K562 (cell line): ENCODE results near the gene IFRD1. TPM values are rescaled to one million over a fixed set of nuclear protein-coding genes. Genes with fewer than 3 reads are reported as not detected.

Source experiments
- ADNP ChIP-seq: fragments of 200-800 bp; sonication (Bioruptor generic); IDR thresholded peaks from 2 replicates; pipeline ENCODE4 v1.6.1; 2016; ENCODE audit warnings: missing genetic modification characterization, missing compliant biosample characterization
- KAT8 ChIP-seq: fragments of 450-650 bp; IDR thresholded peaks from 2 replicates; pipeline ENCODE4 v1.6.1; 2016; ENCODE audit warnings: low read depth, mild to moderate bottlenecking
- SRSF1 ChIP-seq: fragments of 200-400 bp; formaldehyde crosslinking; IDR thresholded peaks from 2 replicates; pipeline ENCODE4 v1.6.1; 2017; ENCODE audit warnings: mild to moderate bottlenecking, low read depth, low read length, moderate library complexity
- ZBTB40 ChIP-seq, 2 experiments: fragments of 450-650 bp in 1 of 2; sonication (generic) in 1 of 2; formaldehyde crosslinking in 1 of 2; IDR thresholded peaks; 2 replicates each; pipeline versions ENCODE4 v1.7.1 to v1.9.0; 2016 to 2022; ENCODE audit warnings: inconsistent platforms in 1 of 2, mild to moderate bottlenecking in 1 of 2, missing genetic modification reagents in 1 of 2
- ZNF174 ChIP-seq: fragments of 250-450 bp; sonication (Bioruptor Pico); IDR thresholded peaks from 2 replicates; pipeline ENCODE4 v1.4.0; 2020; ENCODE audit warnings: mild to moderate bottlenecking
- ZNF384 ChIP-seq: IDR thresholded peaks from 2 replicates; pipeline ENCODE4 v1.6.1; 2012; ENCODE audit warnings: low read depth, low read length, improper control_type of control experiment
- ZNF41 ChIP-seq: fragments of 250-450 bp; sonication (Bioruptor Pico); conservative IDR thresholded peaks from 2 replicates; pipeline ENCODE4 v1.4.0; 2020; ENCODE audit warnings: mild to moderate bottlenecking
- ZNF586 ChIP-seq: fragments of 450-650 bp; formaldehyde crosslinking; conservative IDR thresholded peaks from 2 replicates; pipeline ENCODE4 v1.4.0; 2020; ENCODE audit warnings: mild to moderate bottlenecking, moderate library complexity
- ZNF77 ChIP-seq: fragments of 250-450 bp; sonication (Bioruptor Pico); IDR thresholded peaks from 2 replicates; pipeline ENCODE4 v1.5.0; 2020
- polyA plus RNA-seq, 8 experiments: library from polyadenylated mRNA; depleted of rRNA in 4 of 8; stranded (reverse) in 5 of 8; unstranded in 3 of 8; fragments of >200 nt; fragmentation: Nextera tagmentation in 2 of 8; fragmentation: Illumina TruSeq in 1 of 8; extraction: Ambion mirVana in 2 of 8; extraction: Trizol in 1 of 8; gene quantifications; 2 replicates each; pipeline versions ENCODE4 v1.2.1 to v1.2.3, GENCODE V29; 2011 to 2014; ENCODE audit warnings: inconsistent platforms in 1 of 8, missing spikeins in 1 of 8
- total RNA-seq, 7 experiments: library from RNA; depleted of rRNA in 6 of 7; stranded (reverse); fragments of >200 nt in 6 of 7; fragmentation: Illumina TruSeq in 2 of 7; extraction: Trizol in 2 of 7; gene quantifications; 2 replicates each; pipeline versions ENCODE4 v1.2.1 to v1.2.3, GENCODE V29; 2011 to 2021; ENCODE audit warnings: low replicate concordance in 1 of 7
- TF ChIP-seq, protein P1 (sequence below): fragments of 450-650 bp; IDR thresholded peaks from 2 replicates; pipeline ENCODE4 v1.6.1; 2018; ENCODE audit not compliant: partially characterized antibody
- TF ChIP-seq, protein P2 (sequence below): IDR thresholded peaks from 2 replicates; pipeline ENCODE4 v1.6.1; 2011; ENCODE audit not compliant: insufficient read length; ENCODE audit errors: extremely low read depth
- TF ChIP-seq, protein P3 (sequence below), 2 experiments: fragments of 250-450 bp in 1 of 2; fragments of 450-650 bp in 1 of 2; sonication (Bioruptor Pico) in 1 of 2; IDR thresholded peaks; 2 replicates each; pipeline versions ENCODE4 v1.6.1 to v1.8.0; 2016 to 2021; ENCODE audit warnings: mild to moderate bottlenecking in 2 of 2, moderate library complexity in 2 of 2, missing compliant biosample characterization in 1 of 2, missing genetic modification characterization in 1 of 2

The IFRD1 gene
- total and polyA plus RNA-seq, 9 of the 15 experiments (the other 6 are each of a cell fraction or from before 2014, with no cell fraction given): 27.6 to 81.8 (median 68.1) TPM

DNA sequence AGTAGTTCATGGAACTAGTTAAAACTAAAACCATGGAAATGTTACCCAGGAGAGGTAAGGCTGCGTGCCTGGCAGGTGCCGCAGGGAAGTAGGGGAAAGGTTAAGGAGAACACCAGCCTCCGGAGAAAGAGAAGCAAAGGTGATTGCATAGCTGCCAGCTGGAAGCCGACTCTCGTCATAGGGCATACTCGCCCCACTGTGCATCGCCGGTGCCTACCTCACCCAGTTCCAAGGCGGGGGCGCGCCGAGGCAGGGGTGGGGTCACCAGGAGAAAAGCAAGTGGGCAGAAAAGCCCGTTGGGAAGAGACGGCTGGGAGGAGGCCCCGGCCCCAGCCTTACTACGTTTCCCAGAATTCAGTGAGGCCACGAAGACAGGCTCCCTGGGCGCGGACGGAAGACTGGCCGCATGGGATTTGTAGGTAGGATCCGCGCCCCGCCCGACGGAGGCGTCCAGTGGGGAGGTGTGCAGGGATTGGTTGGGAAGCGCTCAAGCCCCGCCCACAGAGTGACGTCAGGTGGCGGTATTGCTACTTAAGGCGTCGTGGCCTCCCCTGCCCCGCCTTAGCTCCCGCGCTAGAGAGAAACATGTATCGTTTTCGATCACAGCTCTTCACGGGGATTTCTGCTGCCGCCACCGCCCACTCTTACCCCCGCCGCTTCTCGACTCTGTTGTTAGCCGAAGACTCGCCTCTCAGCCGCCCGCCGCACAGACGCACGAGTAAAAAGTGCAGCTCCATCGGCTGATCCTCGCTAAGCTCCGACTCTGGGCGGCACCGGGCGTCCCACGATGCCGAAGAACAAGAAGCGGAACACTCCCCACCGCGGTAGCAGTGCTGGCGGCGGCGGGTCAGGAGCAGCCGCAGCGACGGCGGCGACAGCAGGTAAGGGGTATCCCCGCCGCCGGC, at the start of gene IFRD1 (continued):
- TF ChIP-seq SRSF1 (0 out of 2 replicates have a peak, but pooled peaks have one; percentile 11), ZNF586 (CRISPR knock-in tag) (no peak), ZNF41 (CRISPR knock-in tag) (no peak), KAT8 (no peak), ADNP (tag) (no peak), ZNF174 (CRISPR knock-in tag) (no peak), ZBTB40 (IDR thresholded peaks at IDR 0.05) (peak; percentile 65), ZBTB40 (CRISPR knock-in tag; IDR thresholded peaks at IDR 0.05) (no peak), ZNF77 (CRISPR knock-in tag) (no peak), ZNF384 (no peak)
- TF ChIP-seq, protein P1, sequence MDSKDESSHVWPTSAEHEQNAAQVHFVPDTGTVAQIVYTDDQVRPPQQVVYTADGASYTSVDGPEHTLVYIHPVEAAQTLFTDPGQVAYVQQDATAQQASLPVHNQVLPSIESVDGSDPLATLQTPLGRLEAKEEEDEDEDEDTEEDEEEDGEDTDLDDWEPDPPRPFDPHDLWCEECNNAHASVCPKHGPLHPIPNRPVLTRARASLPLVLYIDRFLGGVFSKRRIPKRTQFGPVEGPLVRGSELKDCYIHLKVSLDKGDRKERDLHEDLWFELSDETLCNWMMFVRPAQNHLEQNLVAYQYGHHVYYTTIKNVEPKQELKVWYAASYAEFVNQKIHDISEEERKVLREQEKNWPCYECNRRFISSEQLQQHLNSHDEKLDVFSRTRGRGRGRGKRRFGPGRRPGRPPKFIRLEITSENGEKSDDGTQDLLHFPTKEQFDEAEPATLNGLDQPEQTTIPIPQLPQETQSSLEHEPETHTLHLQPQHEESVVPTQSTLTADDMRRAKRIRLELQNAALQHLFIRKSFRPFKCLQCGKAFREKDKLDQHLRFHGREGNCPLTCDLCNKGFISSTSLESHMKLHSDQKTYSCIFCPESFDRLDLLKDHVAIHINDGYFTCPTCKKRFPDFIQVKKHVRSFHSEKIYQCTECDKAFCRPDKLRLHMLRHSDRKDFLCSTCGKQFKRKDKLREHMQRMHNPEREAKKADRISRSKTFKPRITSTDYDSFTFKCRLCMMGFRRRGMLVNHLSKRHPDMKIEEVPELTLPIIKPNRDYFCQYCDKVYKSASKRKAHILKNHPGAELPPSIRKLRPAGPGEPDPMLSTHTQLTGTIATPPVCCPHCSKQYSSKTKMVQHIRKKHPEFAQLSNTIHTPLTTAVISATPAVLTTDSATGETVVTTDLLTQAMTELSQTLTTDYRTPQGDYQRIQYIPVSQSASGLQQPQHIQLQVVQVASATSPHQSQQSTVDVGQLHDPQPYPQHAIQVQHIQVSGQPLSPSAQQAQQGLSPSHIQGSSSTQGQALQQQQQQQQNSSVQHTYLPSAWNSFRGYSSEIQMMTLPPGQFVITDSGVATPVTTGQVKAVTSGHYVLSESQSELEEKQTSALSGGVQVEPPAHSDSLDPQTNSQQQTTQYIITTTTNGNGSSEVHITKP: no peak
- TF ChIP-seq, protein P2, sequence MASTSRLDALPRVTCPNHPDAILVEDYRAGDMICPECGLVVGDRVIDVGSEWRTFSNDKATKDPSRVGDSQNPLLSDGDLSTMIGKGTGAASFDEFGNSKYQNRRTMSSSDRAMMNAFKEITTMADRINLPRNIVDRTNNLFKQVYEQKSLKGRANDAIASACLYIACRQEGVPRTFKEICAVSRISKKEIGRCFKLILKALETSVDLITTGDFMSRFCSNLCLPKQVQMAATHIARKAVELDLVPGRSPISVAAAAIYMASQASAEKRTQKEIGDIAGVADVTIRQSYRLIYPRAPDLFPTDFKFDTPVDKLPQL: peak; percentile 93
- TF ChIP-seq, protein P3, sequence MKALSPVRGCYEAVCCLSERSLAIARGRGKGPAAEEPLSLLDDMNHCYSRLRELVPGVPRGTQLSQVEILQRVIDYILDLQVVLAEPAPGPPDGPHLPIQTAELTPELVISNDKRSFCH (CRISPR knock-in tag; IDR thresholded peaks at IDR 0.05): no peak
- TF ChIP-seq, protein P3 (tag; IDR thresholded peaks at IDR 0.05): no peak
